NCI-H524 (cell line): ENCODE data around the gene IL21R.

Experiments used
- DNase-seq, 2 experiments: peaks; one replicate each; lab custom pipeline; 2025; lab: John Stamatoyannopoulos, UW

The IL21R gene

DNA sequence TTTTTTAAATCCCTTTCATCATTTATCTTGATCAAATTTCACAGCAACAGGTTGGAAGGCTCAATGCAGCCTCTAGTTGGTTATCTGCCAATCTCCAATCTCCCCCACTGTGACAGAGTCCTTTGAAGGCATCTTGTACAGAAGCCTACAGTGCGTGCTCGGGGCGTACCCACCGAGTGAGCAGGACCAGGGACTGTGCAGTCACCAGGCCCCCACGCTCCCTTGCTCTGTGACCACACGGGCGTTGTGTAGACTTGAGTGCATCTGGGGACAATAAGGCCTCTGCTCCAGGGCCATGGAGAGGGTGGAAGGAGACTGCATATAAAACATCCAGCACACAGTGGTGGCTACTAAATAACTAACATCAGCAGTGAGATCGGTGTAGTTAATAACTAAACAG, 84.4 kb downstream of the IL21R start:
- DNase-seq, result no peak

DNA sequence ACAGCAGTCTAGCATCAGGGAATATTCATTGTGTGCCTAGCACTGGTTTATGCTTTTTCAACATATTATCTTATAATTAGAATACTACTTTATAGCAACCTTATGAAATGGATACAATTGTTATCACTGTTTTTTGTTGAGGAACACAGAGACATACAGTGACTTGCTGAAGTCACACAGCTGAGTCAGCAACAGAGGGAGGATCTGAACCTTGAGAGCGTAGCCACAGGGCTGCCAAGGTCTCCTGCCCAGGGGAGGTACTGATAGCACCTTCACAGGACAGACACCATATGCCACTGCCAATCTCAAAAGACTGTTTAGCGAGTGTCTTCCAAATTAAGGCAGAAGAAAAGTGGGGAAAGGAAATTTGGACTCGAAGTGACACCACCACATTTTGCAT, 84.8 kb downstream of the IL21R start:
- DNase-seq, result no peak

DNA sequence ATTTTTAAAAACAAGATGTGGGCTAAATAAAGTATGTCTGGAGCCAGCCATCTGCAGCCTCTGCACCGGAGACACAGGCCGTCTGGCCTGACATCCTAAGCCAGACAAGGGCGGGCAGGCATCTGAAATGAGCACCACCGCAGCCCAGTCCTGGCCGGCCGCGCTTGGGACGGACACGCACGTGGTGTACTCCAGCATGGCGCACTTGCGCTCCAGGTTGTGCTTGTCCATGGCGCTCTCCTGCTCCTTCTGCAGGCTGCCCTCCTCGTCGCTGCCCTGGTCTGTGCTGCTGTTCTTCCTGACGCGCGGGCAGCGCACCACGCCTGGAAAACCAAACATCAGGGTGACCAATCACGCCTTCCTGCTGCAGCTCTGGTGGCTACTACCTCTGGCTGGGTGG, 87.4 kb downstream of the IL21R start:
- peak in 1 of 2 experiments; percentile 23 for DNase-seq

DNA sequence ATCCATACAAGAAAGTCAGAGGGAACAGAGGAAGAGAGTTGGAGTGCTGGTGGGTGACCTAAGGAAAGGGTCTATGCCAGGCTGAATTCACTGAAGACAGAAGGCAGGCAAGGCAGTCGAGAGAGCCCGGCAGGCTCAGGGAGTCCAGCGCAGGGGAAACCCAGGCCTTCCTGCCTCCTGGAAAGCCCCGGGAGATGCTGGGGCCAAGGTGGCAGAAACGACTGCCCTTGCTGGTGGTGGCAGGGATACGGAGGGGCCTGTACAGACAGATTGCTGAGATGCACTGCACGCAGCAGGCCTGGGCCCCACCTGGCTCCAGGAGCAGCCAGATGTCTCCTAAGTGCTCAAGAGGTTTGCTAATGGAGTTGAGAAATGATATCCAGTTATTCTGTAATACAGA, 87.9 kb downstream of the IL21R start:
- peak; percentile 60 to 91 for DNase-seq

DNA sequence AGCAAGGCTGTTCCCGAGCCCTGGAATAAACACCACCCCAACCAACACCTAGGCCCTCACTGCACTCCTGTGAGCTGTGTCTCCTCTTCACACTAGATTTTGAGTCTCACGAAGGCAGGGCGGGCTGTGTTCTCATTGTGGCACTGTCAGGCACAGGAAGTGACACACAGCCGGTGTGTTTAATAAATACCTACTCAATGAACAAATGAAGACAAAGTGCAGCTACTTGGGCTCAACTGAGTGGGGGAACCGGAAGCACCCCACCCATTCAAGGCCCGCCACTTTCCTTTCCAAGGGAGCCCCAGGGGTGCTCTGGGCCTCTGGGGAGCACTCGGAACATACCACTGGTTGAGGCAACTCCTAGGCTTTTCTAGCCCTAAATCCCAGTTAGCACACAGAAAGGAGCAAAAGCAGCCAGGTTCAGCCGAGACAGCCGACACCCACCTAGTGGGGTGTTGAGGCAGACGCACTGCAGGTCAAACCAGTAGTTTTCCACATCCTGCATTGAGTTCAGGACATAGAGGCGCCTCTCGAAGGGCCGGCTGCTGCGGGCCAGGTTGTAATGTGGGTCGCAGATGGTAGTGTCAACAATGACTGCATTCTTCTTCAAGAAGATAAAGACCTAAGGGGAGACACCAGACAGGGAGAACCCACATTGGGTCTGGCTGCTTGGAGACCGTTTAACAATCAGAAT, 90.1 kb downstream of the IL21R start:
- DNase-seq, result no peak

DNA sequence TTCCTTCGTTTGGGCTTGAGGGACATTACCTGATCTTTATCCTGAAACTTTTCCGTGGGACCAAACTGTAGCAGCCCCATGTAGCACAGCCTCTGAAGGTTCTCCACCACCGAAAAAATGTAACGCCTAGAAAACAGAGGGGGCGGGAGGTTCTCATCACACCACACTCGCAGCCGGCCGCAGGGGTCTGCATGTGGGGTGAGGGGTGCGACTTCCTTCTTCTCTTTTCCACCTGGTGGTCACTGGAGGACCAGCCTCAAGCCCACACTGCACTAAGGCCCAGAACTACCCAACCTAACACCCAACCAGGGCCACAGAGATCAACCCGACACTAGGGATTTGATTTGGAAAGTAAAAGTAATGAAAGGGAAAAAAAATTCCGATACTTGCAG, 90.6 kb downstream of the IL21R start:
- no peak for DNase-seq

DNA sequence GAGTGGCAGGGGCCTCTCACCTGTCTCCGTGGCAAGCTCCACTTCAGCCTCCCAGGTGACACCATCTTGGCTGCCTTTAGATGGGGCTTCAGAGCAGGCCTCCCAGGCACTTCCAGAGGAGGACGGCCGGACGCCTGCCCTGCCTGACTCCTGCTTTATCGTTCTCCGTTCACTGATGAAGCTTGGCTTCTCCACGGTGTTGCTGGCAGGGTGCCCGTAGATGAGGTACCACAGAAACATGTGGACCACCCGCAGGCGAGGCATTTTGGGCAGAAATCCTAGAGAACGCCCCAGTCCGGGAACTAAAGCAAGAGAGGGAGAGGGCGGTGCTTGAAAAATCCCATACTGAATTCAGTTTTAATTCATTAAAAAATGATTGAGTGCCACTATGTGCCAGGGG, 93.2 kb downstream of the IL21R start:
- DNase-seq, result no peak

DNA sequence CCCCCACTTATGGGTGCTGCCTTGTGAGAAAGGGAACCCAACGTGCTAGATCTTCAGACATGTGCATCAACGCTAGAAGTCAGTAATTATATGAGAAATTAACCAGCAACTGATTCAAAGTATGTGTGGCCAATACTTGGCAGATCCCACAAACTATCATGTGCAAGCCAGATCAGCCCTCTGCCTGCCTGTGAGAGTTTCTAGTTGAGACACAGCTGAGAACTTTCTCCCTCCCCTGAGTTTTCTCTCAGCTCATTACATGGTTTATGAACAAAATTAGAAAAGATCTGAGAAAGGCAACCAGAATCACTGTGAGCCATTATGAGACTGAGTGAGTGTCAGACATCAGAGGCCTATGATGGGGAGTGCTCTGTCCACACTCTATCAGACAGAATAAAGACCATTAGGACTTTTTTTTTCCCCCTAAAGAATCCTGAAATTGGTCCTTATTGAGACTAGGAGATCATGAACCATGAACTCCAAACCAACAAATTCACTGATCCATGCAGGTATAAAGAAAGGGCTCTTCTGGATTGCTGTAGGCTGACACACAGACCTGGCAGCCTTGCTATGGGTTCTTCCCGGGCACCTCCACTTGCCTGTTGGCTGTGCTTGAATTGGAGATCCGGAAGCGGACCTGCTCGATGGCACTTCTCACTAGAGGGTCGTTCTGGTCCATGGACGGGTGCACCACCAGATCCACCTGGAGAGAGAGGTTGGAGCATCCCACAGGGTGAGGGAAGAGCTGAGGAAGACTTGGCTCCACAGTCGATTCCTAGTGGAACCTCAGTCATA, 96.3 kb downstream of the IL21R start:
- DNase-seq, result no peak

DNA sequence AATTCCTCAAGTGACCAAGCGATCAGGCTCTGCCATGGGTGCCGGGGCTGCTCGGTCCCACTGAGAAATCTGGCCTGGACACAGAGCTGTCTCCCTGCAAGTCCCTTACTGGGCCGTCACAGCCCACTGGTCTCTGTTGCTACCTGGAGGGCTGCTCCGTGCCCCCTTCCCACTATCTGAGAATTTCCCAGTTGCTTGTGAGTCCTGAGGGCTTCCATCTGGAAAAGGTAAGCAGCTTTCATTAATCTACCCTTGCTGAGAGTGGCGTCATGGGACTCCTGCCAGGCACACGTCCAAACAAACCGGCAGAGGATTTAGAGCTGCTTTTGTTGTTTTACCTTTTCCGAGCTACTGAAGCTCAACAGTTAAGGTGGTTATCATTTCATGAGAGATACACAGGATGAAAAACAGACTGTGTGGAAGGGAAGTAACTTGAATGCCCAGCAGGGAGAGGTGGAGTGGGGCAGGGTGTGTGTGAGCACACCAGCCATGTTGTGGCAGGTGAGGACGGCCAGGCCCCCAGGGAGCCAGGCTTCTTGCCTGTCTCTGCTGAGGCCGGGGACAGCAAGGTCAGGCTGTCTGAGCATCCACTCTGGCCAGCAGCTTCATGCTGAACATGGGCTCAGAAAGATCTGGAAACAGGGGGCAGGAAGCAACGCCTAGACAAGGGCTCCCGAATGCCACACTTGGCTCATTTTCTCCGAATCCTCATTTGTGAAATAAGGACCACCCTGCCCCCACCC, 97.1 kb downstream of the IL21R start:
- DNase-seq, result peak in 1 of 2 experiments; percentile 47

DNA sequence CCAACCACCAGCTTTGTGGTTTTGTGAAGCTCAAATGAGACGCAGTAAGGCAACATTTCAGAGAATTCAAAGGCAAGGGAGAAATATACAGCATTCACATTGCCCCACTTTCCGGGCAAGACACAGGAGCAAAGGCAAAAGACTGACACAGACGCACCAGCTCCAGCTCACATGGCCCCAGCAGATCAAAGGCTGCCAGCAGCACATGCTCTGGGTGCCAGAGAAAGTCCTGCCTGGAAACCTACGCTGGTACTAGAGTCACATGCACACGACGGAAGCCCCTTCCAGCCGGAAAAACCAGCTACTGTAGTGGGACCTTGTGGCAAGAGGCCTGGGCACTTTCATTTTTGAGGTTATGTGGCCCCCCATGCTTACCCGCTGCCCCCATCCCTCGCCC, 97.7 kb downstream of the IL21R start:
- no peak for DNase-seq

DNA sequence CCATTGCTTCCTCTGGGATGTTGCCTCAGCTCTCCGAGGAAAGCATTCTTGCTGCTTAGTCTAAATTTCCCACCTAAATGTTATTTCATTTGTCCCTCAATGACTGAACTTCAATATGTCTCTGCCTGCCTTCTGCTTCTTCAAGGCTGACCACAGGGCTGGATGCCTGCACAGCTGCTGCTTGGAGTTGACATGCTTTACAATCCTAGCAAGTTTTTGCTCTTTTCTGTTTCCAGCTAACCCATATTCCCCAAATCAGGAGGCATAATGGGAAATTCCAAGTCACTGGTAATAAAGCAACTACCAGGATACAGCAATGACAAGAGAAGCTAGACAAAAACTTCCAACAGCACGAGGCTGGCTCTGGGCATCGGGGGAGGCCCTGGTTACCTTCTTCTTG, 98.8 kb downstream of the IL21R start:
- DNase-seq, result no peak
